Activated CD8-positive, alpha-beta memory T cell treated with anti-CD3 and anti-CD28 coated beads, Interleukin-2, amount 50 U/mL, for 24 hours (primary cell): Measurements from ENCODE around the gene GSTT2B.
"Not testable (repeated sequence)": the region's sequence is repeated elsewhere in the genome, so short reads cannot be mapped to it uniquely, and the experiment has no call there.

Source experiments
- DNase-seq: peaks from one replicate; pipeline ENCODE4 v3.0.0-alpha.2; 2020; ENCODE audit errors: extremely low read depth

Gene GSTT2B

GRCh38 chr22:23947391-23947790, 13.6 kb downstream of the GSTT2B start:
- DNase-seq: not testable (repeated sequence)

GRCh38 chr22:23940166-23940565, 20.8 kb downstream of the GSTT2B start:
- not testable (repeated sequence) for DNase-seq

- no peak for DNase-seq
These were observed 22.0 kb downstream of the GSTT2B start for GRCh38 chr22:23939017-23939357.

- no peak for DNase-seq
These were observed 22.5 kb downstream of the GSTT2B start for GRCh38 chr22:23938328-23939016.

GRCh38 chr22:23926561-23926960, 34.4 kb downstream of the GSTT2B start:
- DNase-seq: no peak

- DNase-seq: no peak
These were observed 35.9 kb downstream of the GSTT2B start for GRCh38 chr22:23925020-23925606.

GRCh38 chr22:23922921-23923320, 38.1 kb downstream of the GSTT2B start:
- DNase-seq: no peak

GRCh38 chr22:23921586-23922201, 39.3 kb downstream of the GSTT2B start:
- DNase-seq: not testable (repeated sequence)

- DNase-seq: not testable (repeated sequence)
These were observed 40.8 kb downstream of the GSTT2B start for GRCh38 chr22:23920267-23920611.

- no peak for DNase-seq
These were observed 45.7 kb downstream of the GSTT2B start for GRCh38 chr22:23915290-23915689.

GRCh38 chr22:23913661-23914353, 47.2 kb downstream of the GSTT2B start:
- DNase-seq: peak; percentile 99

- no peak for DNase-seq
These were observed 47.7 kb downstream of the GSTT2B start for GRCh38 chr22:23913306-23913660.

- no peak for DNase-seq
These were observed 48.6 kb downstream of the GSTT2B start for GRCh38 chr22:23912293-23912903.

- DNase-seq: no peak
These were observed 49.5 kb downstream of the GSTT2B start for GRCh38 chr22:23911318-23911980.

- DNase-seq: no peak
These were observed 50.4 kb downstream of the GSTT2B start for GRCh38 chr22:23910496-23911190.

GRCh38 chr22:23909296-23909898, 51.6 kb downstream of the GSTT2B start:
- DNase-seq: no peak

GRCh38 chr22:23908587-23909205, 52.3 kb downstream of the GSTT2B start:
- DNase-seq: no peak

GRCh38 chr22:23907423-23907822, 53.6 kb downstream of the GSTT2B start:
- DNase-seq: not testable (repeated sequence)
